Stimulated activated CD4-positive, alpha-beta T cell treated with anti-CD3 and anti-CD28 coated beads, Interleukin-15, amount 100 ng/mL, for 1 hour (primary cell): ENCODE data around the gene KMT2D.

ENCODE experiments used
- DNase-seq, 2 donors: peaks; one replicate each; pipeline ENCODE4 v3.0.0-alpha.2; 2020; ENCODE audit warnings: low read depth in 1 of 2, low spot score in 1 of 2

Gene KMT2D

DNA sequence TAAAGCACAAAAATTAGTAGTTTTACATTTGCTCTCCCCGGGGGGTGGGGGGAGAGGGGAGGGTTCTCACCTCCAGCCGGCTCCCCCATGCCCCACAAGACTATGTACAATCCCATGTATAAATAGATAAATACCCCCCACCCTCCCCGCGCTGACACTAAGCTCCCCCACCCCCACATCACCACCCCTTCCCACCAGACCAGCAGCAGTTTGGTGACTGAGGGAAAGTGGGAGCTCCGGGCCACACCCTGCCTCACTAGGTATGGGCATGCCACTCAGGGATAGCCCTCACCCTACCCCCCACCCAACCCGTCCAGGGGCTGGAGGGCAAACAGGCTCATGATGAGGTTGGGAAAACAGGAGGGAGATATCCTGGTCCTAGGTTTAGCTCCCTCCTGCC lies 40.2 kb downstream of the KMT2D start:
- no peak for DNase-seq

DNA sequence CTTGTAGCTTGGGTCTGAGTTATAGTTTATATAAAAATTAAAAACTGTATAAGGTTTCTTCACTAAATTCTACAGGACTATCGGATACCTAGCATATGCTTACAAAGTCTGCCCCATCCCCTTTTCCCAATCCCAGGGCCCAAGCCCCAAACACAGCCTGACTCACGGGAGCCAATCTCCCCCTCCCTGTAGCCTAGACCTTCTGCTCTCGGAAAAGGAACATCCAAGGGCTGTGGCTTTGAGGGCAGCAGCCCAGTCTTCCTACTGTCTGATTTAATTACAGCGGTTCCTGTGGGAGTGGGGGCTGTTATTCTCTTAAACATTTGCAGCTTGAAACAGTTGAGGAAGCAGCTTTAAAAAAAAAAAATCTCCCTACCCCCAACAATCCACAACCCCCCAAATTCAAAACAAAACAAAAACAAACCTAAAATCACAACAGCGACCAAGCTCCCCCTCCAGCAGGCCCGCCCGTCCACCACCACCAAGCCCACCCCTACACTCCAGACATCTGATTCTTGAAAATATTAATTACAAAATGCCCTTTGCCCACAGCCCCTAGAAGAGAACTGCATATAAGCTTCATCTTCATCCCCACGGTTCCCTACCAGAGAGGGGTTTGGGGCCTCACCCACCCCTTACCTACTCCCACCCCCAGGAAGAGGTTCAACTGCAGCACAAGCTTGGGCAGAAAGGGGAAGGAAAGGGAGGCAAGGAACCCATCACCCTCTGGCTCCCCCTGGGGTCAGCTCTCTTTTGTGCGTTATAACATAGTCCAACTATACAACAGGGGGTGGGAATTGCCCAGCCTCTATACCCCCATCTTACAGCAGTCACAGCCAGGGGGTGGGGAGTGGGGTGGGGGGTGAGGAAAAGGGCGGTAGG lies 40.9 kb downstream of the KMT2D start:
- no peak for DNase-seq

DNA sequence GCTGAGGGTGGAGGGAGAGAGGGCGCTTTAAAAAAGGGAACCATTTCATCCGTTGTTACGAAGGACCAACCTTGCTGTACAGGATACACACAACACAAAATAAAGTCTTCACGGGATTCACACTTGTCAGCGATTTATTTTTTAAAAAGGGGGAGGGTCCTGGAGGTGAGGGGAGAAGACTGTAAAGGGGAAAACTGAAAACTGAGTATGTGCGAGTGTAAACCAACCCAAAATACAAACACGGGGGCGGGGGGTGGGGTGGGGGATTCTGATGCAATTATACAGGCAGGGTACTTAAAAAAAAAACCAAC lies 41.5 kb downstream of the KMT2D start:
- DNase-seq = no peak

DNA sequence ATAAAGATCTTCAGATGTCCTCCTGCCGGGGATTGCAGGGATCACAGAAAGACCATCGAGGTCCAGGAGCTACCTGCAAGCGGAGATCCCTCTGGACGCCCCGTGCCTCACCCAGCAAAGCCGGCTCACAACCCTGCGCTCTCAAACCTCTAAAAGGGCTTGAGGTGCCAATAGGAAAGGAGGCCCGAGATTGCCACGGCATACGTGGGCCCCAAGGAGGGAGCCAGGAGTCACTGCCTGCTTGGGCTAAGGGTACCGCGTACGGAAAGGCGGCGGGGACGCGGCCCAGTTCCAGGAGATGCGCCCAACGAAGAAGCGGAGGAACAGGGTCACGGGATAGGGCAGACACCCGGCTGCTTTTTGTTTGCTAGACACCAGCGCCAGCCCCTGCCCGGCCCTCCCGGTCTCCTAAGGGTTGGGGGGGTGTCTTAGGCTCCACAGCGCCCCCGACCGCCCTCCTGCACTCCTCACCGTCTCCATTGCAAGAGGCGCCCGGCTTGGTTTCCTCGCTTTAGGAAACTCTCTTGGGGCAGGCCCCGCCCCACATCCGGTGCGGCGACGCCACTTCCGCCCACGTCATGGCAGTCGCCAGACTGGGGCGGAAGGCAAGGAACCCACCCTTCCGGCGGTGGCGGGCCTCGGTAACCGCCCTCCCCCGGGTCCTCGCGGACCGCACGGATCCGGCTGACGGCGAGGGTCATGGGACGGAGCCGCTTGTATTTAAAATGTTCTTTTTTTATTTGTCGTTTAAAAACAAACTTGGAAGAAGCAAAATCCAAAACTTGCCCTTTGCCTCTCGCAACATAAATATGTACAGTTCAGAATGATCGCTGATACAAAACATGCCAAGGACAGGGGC lies 42.1 kb downstream of the KMT2D start, which contains the start of gene PRKAG1:
Gene PRKAG1, minus strand, starts transcription at position 516 of the 859 bp plus-strand sequence. Its CDS starts 36 bp downstream, at position 480.
- peak; percentile 90 to 93 for DNase-seq

DNA sequence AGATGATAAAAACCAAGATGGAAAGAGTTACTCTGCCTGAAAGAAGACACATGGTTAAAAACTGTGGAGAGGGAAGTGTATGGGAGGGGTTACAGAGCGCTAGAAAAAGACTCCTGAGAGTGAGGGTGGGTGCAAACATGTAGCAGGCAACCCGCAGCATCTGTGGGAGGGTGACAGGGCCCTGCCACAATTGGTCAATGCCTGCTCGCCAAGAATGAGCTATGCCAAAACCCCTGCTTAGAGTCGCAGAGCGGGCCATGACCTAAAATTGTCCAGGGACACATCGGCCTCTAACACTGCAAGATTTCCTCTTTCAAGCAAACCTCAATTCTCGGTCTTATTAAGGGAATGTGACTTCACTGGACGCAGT lies 42.7 kb downstream of the KMT2D start:
- no peak for DNase-seq

DNA sequence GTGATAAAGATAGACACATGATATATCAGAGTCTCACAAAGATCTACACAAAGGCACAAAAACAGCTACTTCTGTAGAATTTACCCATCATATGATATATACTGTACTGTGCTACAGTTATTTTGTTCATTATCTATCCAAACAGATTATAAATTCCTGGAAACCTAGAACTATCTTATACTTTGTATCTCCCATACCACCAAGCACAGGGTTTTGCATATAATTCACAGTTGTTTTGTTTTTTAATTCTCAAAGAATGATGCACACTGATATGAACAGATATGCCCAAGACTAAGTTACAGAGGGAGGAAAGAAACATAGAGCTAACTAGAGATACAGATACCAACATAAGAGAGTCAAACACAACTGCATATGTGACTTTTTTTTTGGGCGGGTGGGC lies 45.4 kb downstream of the KMT2D start:
- no peak for DNase-seq

DNA sequence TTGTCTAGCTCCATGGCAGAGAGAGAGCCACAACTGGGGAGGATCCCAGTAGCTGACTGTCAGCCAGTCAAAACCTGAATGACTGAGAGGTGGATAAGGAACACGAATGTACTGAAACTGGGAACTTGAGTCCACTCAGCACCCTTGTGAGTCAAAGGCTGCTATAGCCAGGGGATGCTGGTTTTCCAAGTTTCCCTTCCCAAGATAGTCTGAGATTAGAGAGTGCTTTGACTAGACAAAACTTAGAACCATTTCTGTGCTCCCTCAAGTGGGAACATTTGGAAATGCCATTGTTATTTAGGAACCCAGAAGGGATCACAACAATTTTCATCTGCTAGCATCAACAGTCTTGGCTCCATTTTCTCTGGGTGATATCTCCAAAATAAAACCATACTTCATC lies 46.0 kb downstream of the KMT2D start:
- no peak for DNase-seq

DNA sequence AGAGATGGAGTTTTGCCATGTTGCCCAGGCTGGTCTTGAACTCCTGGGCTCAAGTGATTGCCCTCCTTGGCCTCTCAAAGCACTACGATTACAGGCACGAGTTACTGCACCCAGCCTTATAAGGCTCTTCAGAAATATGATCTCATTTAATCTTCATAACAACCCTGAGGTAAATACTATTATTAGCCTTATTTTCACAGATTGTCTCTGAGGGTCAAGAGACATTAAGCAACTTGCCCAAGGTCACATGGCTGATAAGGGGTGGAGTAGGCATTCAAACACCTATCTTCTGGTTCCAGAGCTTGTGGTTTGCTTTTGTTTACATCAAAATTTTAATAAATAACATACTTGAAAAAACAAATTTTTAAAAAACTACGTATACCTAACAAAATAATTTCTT lies 47.2 kb downstream of the KMT2D start:
- DNase-seq = no peak

DNA sequence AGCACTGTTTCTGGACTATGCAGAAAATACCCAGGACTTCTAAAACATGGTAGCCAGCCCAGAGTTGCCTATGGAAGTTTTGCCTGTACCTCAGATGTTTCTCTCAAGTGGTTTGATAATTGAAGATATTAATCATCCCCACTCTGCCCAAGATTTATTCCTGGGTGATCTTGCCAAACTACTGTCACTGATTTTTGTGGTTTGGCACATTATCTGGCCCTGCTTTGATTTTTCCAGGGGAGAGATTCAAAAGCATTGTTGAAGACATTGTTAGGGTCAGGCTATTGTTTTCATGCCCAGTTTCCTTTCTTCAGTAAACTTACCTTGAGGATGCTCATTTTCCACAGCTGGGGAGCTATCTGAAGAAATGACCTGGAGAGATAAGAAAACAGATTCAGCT lies 47.9 kb downstream of the KMT2D start:
- DNase-seq = no peak
